Activated CD8-positive, alpha-beta T cell treated with anti-CD3 and anti-CD28 coated beads for 36 hours (primary cell): Measurements from ENCODE around the gene GOT2. TPM values are rescaled to one million over a fixed set of nuclear protein-coding genes. Genes with fewer than 3 reads are reported as not detected.

ENCODE experiments used
- ATAC-seq: fragments of 200-7000 bp; cut with Tn5 transposase; one replicate; pipeline ENCODE4 v1.10.0; 2021; ENCODE audit warnings: mild to moderate bottlenecking, moderate library complexity
- CTCF ChIA-PET: fragments of 350-600 bp; sonication (Branson Sonifier 250); formaldehyde crosslinking; loops from one replicate; lab custom pipeline; 2021; ENCODE audit warnings: antibody characterized with exemption; lab: Charles Lee
- POLR2A ChIA-PET: fragments of 350-600 bp; sonication (Branson Sonifier 250); formaldehyde crosslinking; loops from one replicate; lab custom pipeline; 2021; ENCODE audit warnings: antibody characterized with exemption; lab: Charles Lee
- DNase-seq: peaks from one replicate; pipeline ENCODE4 v3.0.0-alpha.2; 2020
- H3K27ac Mint-ChIP-seq: one replicate; pipeline ENCODE4 v1.8.0; 2021; ENCODE audit warnings: mild to moderate bottlenecking, mixed read lengths
- H3K27me3 Mint-ChIP-seq: one replicate; pipeline ENCODE4 v1.8.0; 2021; ENCODE audit warnings: mixed read lengths
- H3K36me3 Mint-ChIP-seq: one replicate; pipeline ENCODE4 v1.8.0; 2021; ENCODE audit warnings: low read depth, mixed read lengths
- H3K4me1 Mint-ChIP-seq: one replicate; pipeline ENCODE4 v1.8.0; 2021; ENCODE audit warnings: low read depth, mixed read lengths
- H3K4me3 Mint-ChIP-seq: one replicate; pipeline ENCODE4 v1.8.0; 2021; ENCODE audit warnings: mild to moderate bottlenecking, moderate library complexity, mixed read lengths
- H3K9me3 Mint-ChIP-seq: one replicate; pipeline ENCODE4 v1.8.0; 2021; ENCODE audit warnings: mixed read lengths
- CTCF ChIP-seq: fragments of 200-600 bp; IDR thresholded peaks from one replicate; pipeline ENCODE4 v1.8.0; 2022; ENCODE audit warnings: antibody characterized with exemption, mild to moderate bottlenecking
- intact Hi-C: fragments of 100-400 bp; cut with micrococcal nuclease; formaldehyde crosslinking; loops from one replicate; pipeline ENCODE4 v1.10.0; 2022
- total RNA-seq, 2 experiments: library from RNA; stranded (reverse); gene quantifications; one replicate each; pipeline ENCODE4 v1.2.3, GENCODE V29; 2021

GOT2 gene
- total RNA-seq, 2 experiments from 2014 or later: 159 to 166 TPM

- ATAC-seq (no peak), DNase-seq (no peak)
- Mint-ChIP-seq H3K36me3 (no peaks in the 10 kb centered on the region), H3K4me1 (peaks cover 8% of the 10 kb centered on the region), H3K27ac (no peak overlapping the region), H3K27me3 (no peaks in the 10 kb centered on the region), H3K4me3 (no peak overlapping the region), H3K9me3 (no peaks in the 10 kb centered on the region)
- POLR2A ChIA-PET: interaction anchor here (1.2 to 1.8 kb wide), 2 partner anchors 24 to 243 kb away, joined by 4 to 6 read pairs; no protein-coding TSS in a partner anchor
- no peak for TF ChIP-seq CTCF
- CTCF ChIA-PET: interaction anchor here (0.6 to 3.8 kb wide), 36 partner anchors 9 to 461 kb away, joined by 3 to 61 read pairs (median 4); partner anchors contain the start of genes GOT2, SETD6 and SLC38A7
- intact Hi-C loops: no loop called here
Observed at GRCh38 chr16:58756650-58757332, 22.7 kb upstream of the GOT2 start.

GRCh38 chr16:58755989-58756649, 22.0 kb upstream of the GOT2 start:
- ATAC-seq (peak; percentile 99), DNase-seq (peak; percentile 91)
- intact Hi-C loops: no loop called here
- Mint-ChIP-seq H3K27ac (peak overlapping the region; percentile 57), H3K27me3 (no peaks in the 10 kb centered on the region), H3K9me3 (no peaks in the 10 kb centered on the region), H3K36me3 (no peaks in the 10 kb centered on the region), H3K4me3 (peak overlapping the region; percentile 26), H3K4me1 (peaks cover 8% of the 10 kb centered on the region)
- peak; percentile 75 for TF ChIP-seq CTCF
- POLR2A ChIA-PET: interaction anchor here (1.2 to 1.8 kb wide), 2 partner anchors 23 to 243 kb away, joined by 4 to 6 read pairs; no protein-coding TSS in a partner anchor
- CTCF ChIA-PET: interaction anchor here (0.5 to 3.8 kb wide), 53 partner anchors 8 to 460 kb away, joined by 3 to 61 read pairs (median 4); partner anchors contain the start of genes GINS3, GOT2, NDRG4 and SETD6

- intact Hi-C loops: loop anchor here (5.0 kb wide), 1 partner anchor 416 kb away; no protein-coding TSS in a partner anchor
- Mint-ChIP-seq H3K27ac (no peak overlapping the region), H3K4me3 (no peak overlapping the region), H3K36me3 (no peaks in the 10 kb centered on the region), H3K9me3 (no peaks in the 10 kb centered on the region), H3K27me3 (no peaks in the 10 kb centered on the region), H3K4me1 (peaks cover 8% of the 10 kb centered on the region)
- TF ChIP-seq CTCF: no peak
- ChIA-PET POLR2A (no interaction called here), CTCF (interaction anchor here (2.9 to 3.8 kb wide), 2 partner anchors 240 to 417 kb away, joined by 26 to 61 read pairs; partner anchors contain the start of gene SETD6)
- DNase-seq (no peak), ATAC-seq (no peak)
Observed at GRCh38 chr16:58753711-58754134, 19.6 kb upstream of the GOT2 start.

GRCh38 chr16:58744497-58744896, 10.4 kb upstream of the GOT2 start:
- no peak for DNase-seq
- ChIA-PET CTCF (interaction anchor here (0.9 to 1.4 kb wide), 2 partner anchors 11 to 233 kb away, joined by 5 read pairs; no protein-coding TSS in a partner anchor), POLR2A (interaction anchor here (0.7 kb wide), 1 partner anchor 641 kb away, joined by 3 read pairs; no protein-coding TSS in a partner anchor)
- TF ChIP-seq CTCF: no peak
- Mint-ChIP-seq H3K9me3 (no peaks in the 10 kb centered on the region), H3K27ac (no peak overlapping the region), H3K36me3 (no peaks in the 10 kb centered on the region), H3K4me1 (no peaks in the 10 kb centered on the region), H3K27me3 (peaks cover under 1% of the 10 kb centered on the region), H3K4me3 (no peak overlapping the region)
- intact Hi-C loops: no loop called here
- no peak for ATAC-seq
